IPS-11a (cell line): Measurements from ENCODE around the gene CYP1A2.
"Not testable (repeated sequence)": the region's sequence is repeated elsewhere in the genome, so short reads cannot be mapped to it uniquely, and the experiment has no call there.

Experiments
- H3K4me3 ChIP-seq: one replicate; pipeline ENCODE4 v1.5.1; 2013; ENCODE audit warnings: low read depth, low read length, control low read depth

CYP1A2 gene

DNA sequence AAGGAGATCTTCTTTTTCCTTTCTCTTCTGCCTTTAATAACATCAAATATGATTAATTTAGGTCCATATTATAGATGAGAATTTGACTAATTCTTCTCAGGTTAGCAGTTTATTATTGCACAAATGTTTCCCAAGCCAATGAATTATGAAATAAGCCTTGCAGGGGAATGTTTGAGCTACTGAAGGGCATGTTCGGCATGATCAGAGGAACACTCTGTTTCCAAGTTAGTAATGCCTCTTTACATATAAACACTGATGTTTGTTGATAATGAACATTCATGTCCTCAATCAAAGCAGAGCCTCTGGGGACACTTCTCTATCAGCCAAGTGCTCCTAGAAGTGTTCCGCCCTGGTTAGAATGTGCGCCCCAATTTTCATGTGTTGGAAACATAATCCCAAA is 13.3 kb upstream of the CYP1A2 start:
- H3K4me3 ChIP-seq = no peak overlapping the region

DNA sequence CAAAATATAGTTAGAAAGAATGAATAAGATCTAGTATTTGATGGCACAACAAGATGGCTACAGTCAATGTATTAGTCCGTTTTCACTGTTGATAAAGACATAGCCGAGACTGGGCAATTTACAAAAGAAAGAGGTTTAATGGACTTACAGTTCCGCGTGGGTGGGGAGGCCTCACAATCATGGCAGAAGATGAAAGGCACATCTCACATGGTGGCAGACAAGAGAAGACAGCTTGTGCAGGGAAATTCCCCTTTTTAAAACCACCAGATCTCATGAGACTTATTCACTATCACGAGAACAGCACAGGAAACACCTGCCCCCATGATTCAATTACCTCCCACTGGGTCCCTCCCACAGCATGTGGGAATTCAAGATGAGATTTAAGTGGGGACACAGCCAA is 10.4 kb upstream of the CYP1A2 start:
- H3K4me3 ChIP-seq = not testable (repeated sequence)

DNA sequence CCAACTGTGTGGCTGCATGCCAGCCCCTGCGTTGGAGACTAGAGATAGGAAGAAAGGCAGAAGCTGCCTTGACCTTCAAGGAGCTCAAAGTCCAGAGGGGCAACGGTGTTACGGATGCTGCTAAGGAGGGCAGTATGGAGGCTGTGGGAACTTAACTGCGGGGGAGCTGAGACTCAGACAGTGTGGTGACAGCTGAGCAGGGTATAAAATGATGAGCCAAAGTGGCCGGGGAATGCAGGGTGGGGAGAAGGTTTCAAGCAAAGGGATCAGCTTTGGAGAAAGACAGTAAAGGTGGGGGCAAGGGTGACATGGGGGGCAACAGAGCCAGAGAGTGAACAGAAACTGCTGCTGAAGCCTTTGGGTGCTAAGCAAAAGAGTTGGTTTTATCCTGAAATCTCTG is 6.2 kb upstream of the CYP1A2 start:
- H3K4me3 ChIP-seq = no peak overlapping the region

DNA sequence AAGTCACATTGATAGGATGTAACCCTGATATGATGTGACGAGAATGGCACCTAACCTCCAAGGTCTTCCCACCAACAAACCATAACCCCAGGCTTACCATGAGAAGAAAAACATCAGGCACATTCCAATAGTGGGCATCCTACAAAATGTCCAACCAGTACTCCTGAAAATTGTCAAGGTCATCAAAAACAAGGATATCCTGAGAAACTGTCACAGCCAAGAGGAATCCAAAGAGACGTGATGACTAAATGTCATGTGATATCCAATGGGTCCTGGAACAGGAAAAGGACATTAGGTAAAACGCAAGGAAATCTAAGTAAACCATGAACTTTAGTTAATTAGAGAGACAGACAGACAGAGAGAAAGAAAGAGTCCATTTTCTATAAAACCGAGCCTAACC is 2.3 kb upstream of the CYP1A2 start:
- H3K4me3 ChIP-seq = no peak overlapping the region

DNA sequence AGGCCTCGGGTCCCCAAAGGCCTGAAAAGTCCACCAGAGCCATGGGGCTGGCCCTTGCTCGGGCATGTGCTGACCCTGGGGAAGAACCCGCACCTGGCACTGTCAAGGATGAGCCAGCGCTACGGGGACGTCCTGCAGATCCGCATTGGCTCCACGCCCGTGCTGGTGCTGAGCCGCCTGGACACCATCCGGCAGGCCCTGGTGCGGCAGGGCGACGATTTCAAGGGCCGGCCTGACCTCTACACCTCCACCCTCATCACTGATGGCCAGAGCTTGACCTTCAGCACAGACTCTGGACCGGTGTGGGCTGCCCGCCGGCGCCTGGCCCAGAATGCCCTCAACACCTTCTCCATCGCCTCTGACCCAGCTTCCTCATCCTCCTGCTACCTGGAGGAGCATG is 1.2 kb downstream of the CYP1A2 start:
- H3K4me3 ChIP-seq = no peak overlapping the region

DNA sequence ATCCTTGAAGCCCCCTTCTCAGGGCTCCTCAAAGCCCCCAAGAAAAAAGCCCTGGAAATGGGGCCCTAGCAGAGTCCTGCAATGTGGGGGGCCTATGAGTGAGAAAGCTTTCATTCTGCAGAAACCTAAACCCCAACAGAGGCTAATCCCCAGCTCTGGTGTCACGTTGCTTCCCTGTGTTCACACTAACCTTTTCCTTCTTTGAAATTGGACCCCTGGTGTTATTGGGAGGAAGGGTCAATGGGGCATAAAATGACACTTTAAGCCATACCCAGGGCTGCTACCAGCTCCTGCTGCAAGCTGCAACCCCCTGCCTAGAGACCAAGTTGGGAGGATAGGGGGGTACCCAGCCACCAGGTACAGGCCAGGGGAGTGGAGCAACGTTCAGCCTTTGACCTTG is 2.1 kb downstream of the CYP1A2 start:
- H3K4me3 ChIP-seq = no peak overlapping the region

DNA sequence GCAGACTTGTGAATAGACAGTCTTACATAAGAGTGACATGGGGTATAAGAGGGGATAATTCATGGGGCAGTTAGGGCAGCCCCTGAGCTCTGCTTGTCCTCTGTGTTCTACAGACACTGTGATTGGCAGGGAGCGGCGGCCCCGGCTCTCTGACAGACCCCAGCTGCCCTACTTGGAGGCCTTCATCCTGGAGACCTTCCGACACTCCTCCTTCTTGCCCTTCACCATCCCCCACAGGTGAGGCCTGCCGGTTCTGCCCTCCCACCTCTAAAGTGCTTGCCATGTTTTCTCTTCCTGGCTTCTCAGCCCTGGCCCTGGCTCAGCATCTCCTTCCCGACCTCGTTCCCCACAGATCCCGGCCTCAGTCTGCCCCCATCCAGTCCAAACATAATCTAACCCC is 3.4 kb downstream of the CYP1A2 start:
- H3K4me3 ChIP-seq = no peak overlapping the region

DNA sequence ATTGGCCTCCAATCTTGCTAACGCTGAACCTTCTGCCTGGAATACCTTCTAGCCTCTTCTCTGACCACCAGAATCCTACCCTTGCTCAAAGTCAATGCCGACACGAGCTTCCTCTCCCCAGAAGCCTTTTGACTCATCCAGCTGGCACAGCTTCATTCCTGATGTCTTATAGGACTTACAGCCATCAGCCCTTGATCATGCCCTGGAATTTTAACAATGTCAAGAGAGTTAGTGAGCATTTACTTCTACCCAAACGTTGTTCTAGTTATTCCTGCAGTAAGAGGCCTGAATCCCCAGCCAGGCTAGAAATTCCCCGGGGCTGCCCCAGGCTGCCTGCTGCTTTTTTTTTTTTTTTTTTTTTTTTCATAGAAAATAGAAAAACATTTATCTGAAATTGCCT is 3.9 kb downstream of the CYP1A2 start:
- H3K4me3 ChIP-seq = no peak overlapping the region

DNA sequence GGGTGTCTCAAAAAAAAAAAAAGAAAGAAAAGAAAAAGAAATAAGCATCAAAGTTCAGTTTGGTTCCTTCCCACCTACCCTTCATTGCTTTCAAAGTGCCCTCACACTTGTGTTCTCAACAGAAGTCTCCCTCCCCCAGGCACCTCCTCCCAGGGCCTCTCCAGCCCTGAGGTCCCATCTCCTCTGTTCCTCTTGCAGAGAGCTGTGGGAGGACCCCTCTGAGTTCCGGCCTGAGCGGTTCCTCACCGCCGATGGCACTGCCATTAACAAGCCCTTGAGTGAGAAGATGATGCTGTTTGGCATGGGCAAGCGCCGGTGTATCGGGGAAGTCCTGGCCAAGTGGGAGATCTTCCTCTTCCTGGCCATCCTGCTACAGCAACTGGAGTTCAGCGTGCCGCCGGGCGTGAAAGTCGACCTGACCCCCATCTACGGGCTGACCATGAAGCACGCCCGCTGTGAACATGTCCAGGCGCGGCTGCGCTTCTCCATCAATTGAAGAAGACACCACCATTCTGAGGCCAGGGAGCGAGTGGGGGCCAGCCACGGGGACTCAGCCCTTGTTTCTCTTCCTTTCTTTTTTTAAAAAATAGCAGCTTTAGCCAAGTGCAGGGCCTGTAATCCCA is 6.1 kb downstream of the CYP1A2 start:
- H3K4me3 ChIP-seq = no peak overlapping the region

DNA sequence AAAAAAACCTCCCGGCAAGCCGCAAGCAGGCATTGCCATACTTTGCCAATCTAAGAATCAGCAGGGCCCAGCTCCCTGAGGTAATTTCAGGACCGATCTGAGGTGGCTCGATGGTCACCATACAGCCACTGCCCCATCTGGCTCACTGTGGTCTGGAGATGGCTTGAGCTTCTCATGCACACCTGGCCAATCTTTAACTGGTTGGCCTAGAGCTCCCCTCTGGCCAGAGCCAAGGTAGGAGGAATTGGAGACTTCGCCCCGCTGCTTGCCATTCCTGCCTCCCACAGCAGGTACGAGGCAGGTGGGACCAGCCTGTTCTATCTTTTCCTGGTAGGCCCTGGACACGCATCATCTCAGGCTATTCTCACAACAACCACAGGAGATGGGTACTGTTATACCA is 10.1 kb downstream of the CYP1A2 start:
- H3K4me3 ChIP-seq = no peak overlapping the region

DNA sequence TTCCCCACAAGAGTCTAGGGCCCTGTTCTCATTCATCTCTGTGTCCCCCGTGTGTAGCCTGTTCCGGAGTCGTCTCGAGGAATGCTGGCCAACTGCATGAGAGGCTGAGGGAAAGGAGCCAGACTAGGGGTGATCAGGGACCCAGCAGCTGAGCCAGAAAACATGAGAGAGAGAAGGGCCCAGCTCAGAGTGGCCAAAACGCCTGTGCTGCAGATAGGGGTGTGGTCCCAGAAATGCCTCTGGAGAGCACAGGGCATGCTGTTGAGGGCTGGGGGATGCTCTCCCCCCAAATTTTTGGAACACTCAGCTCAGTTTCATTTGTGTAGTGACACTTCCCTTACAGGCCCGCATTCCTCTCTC is 14.1 kb downstream of the CYP1A2 start:
- no peak overlapping the region for H3K4me3 ChIP-seq

DNA sequence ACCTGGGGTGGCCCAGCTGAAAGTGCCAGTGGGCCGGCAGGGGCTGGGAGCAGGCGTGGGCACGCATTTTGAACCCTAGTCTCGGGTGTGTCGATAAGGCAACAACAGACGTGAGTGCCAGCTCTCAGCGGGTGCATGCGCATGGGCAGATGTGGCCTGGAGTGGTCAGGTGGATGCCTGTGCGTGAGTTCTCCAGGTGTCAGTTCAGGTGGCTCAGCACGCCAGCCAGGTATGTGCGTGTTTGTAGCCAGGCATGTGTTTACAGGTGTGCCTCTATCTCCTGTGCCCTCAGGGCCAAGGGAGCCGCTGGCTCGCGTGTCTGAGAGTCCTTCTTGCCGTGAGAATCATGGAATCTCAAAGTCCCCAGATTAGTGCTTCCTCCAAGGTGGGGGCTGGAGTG is 14.8 kb downstream of the CYP1A2 start:
- H3K4me3 ChIP-seq = no peak overlapping the region

DNA sequence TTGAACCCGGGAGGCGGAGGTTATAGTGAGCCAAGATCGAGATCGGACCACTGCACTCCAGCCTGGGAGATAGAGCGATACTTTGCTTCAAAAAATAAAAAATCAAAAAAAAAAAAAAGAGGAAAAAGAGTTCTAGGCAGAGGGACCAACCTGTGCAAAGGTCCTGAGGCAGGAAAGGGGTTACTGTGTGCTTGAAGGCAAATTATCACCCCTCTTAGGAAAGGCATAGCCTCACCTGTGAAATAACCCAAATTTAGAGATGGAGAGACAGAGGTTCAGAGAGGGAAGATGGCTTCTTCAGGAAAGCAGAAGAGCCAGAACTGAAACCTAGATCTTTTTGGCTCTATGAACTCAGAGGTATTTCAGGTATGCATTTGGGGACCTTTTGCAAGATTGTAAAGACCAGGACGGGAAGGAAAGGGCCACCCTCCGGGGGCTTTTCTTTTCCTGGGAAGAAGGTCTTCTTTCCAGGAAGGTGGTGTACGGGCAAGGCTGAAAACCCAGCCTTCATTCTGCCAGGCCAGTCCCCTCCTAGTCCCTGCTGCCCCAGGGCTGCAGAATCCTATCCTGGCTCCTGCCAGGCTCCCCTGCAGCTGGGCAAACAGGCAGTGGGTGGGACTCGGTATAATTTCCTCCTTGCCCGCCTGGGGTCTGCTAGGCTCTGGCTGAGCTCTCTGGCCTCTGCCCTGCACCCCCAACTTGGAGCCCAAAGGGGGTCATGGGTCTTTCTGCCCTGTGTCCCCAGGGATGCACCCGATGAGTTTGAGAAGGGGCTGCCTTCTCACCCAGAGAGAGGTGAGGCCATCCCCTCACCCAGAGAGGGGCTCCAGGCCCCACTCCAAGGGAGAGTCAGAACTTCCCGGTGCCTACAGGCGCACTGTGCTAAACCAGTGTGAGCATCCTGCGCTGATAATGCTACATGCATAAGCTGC is 18.8 kb downstream of the CYP1A2 start:
- no peak overlapping the region for H3K4me3 ChIP-seq

DNA sequence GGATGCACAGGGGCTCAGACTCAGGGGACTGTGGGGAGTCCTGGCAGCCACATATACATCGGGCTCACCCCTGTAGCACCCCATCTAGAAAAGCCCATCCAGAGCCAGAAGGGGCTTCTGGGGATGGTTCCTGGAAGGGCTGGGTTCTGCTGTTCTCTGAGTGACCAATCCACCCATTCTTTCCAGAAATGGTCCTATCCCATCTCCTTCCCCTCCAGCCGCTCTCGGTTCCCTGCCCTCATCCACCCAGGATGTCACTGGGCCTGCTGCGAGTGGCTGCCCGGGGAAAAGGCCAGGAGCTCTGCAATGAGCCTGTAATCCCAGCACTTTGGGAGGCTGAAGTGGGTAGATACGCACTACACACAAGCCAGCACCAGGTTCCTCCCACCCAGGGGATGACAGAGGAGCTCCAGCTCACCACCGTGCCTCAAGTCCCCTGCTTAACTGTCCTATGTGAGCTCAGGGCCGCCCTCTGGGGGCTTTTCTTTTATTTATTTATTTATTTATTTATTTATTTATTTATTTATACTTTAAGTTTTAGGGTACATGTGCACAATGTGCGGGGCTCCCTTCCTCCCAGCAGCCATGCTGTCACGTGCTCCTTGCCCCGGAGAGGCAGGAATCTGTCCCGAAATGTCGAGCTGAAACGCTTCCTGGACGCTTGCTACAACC is 19.6 kb downstream of the CYP1A2 start:
- H3K4me3 ChIP-seq = no peak overlapping the region

DNA sequence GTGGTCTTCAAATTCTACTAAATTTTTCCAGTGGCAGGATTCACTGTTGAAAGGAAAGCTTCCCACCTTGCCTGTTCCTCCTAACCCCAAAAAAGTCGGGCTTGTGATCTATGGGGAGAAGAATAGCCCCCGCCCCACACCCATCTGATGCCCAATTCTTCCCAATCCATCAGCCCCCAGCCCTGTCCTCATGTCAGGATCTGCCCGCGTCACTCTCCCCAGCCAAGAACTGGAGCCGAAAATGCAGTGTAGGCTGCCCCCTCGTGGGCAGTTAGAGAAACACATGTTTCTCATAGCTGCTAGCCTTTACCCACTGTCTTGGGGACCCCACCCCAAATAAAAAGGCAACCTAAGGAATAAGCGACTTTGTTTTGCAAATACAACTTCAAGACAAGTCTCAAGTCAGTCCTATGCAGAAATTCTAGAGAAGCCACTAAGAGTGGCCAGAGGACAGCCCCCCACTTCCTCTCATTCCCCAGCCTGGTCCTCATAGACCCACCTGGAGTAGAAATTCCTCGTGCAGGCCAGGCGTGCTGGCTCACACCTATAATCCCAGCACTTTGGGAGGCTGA is 20.2 kb downstream of the CYP1A2 start:
- no peak overlapping the region for H3K4me3 ChIP-seq

DNA sequence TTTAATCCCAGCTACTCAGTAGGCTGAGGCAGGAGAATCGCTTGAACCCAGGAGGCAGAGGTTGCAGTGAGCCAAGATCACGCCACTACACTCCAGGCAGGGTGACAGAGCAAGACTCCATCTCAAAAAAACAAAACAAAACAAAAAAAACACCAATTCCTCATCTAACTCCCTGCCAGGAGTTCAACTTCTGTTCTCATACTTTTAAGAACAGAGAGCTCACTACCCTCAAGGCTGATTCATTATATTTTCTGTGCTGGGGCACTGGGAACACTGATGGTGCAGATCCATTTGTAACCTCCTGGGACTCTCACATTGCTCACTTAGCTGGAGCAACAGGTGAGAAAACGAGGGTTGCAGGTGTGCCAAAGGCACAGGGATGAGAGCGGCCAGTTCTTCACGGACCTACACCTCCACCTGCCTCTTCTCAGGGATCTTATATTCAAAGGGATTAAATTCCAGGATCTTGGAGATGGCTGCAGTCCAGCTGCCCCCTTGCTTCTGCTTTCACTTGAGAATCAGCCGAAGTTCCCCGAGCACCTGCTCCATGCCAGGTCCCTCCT is 20.9 kb downstream of the CYP1A2 start:
- no peak overlapping the region for H3K4me3 ChIP-seq

DNA sequence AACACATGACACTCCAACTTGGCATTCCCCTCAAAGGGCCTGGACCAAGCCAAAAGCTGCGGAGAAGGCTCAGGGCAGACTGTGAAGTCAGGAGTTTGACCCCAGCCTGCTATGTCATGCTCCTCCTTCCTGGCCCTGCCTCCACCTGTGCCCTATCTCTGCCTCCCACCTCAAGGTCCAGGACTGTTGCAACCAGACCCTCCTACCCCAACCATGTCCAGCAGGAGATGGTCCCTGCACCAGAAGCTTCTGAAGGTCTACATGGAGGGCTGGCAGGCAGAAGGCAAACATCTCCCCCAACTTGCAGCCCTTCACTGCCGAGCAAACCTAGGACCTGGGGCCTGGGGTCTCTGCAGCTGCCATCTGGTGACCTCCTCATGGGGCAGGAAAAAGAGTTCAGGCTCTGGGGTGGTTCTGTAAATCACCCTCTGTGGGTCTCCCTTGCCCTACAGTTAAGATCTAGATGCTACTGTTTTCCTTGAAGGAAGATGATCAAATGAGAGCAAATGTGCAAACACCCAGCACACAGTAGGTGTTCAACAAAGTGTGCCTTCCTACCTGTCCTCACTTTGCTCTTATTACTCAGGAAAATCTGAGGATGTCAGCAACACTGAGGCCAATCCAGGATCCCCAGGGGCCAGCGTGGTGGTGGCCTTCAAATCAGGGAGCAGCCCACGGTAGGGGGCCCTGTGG is 21.7 kb downstream of the CYP1A2 start:
- H3K4me3 ChIP-seq = no peak overlapping the region

DNA sequence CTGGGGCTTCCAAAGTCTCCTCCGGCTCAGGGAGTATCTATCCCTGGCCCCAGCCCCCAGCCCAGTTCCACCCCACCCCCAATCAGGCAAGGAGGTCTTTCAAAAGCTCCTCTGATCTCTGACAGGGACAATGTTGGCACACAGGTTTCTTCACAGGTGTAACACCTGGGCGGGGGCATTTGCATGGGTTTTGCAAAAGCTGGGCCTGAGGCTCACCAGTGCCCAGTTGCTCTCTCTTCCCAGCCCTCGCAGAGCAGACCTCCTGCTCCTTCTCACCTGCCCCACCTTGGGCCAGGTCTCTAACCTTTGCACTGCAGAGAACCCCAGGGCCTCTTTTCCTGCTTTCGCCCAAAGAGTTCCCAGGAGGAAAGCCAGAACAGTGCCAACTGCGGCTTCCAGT is 24.7 kb downstream of the CYP1A2 start:
- no peak overlapping the region for H3K4me3 ChIP-seq

DNA sequence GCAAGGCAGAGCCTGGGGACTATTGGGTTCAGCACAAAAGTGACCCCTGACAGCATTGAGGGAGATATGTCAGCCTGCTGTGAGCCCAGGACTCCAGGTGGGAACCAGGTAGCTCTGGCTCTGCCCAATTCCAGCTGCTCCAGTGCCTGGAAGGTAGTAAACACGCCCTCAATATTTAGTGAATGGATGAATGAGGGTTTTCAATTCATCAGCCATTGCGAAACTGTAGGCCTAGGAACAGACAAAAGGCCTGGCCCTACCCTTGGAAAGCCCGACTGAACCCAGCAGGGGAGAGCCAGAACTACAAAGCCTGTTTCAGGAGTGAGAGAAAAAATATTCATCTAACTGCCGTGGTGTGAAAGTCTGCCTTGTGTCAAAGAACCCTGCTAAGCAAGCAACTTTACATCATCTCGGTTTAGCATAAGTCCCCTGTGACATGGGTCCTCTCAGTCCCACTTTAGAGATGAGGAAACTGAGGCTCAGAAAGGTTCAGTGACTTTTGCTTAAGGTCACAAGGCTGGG is 25.1 kb downstream of the CYP1A2 start:
- H3K4me3 ChIP-seq = no peak overlapping the region

DNA sequence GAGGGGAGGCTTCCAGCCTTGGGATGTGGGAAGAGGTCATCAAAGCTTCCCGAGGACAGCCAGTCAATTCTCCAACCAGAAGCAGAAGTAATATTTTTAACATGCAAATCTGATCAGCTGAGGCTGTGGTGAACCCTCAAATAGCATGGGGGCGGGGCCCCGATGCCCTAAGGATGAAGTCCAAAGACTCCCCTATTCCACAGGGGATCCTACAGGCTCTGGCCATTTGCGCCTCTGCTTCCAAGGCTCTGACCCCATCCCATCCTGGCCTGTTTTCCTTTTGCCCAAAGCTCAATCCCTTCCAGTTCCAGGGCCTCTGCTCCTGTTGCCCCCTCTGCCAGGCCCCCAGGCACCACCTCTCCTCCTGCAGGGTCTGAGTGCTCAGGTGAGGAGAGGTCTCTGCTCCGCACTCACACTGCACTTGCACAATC is 26.5 kb downstream of the CYP1A2 start:
- H3K4me3 ChIP-seq = no peak overlapping the region

DNA sequence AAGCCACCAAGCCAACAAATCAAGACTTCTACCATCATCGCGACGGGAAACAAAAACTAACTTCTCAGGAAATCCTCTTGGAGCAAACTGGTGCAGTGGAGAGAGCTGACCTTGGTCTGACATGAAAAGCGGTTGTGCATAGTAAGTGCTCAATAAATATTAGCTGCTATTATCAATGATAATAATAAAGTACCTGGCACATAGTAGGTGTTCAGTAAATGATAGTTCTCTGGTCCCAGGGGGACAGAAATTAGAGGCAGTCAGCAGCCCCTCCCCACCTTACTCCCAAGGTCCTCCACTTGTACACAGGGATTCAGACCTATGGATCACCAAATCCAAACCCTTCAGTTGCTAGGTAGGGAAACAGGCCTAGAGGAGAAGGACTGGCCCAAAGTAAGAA is 27.2 kb downstream of the CYP1A2 start:
- H3K4me3 ChIP-seq = no peak overlapping the region
